EH (cell line): ENCODE measurements around the gene TH.

Experiments used
- DNase-seq: peaks from one replicate; pipeline ENCODE4 v3.0.0-alpha.2; 2015; ENCODE audit warnings: low read depth

The TH gene

GRCh38 chr11:2159536-2160413, 11.8 kb downstream of the TH start:
- no peak for DNase-seq

GRCh38 chr11:2158966-2159365, 12.6 kb downstream of the TH start:
- DNase-seq = no peak

- DNase-seq = no peak
Measured at GRCh38 chr11:2158296-2158737, 13.3 kb downstream of the TH start.

GRCh38 chr11:2157294-2158040, 14.1 kb downstream of the TH start:
- no peak for DNase-seq

- peak; percentile 67 for DNase-seq
Measured at GRCh38 chr11:2156416-2157182, 15.0 kb downstream of the TH start.

- no peak for DNase-seq
Measured at GRCh38 chr11:2155511-2155910, 16.1 kb downstream of the TH start.

GRCh38 chr11:2154889-2155288, 16.7 kb downstream of the TH start:
- no peak for DNase-seq

GRCh38 chr11:2154195-2154585, 17.4 kb downstream of the TH start:
- no peak for DNase-seq

- DNase-seq = no peak
Measured at GRCh38 chr11:2153581-2154194, 17.9 kb downstream of the TH start.

GRCh38 chr11:2151500-2152257, 19.9 kb downstream of the TH start:
- DNase-seq = peak; percentile 71

GRCh38 chr11:2149864-2150847, 21.5 kb downstream of the TH start:
- peak; percentile 56 for DNase-seq

GRCh38 chr11:2149460-2149859, 22.2 kb downstream of the TH start:
- DNase-seq = no peak

- DNase-seq = no peak
Measured at GRCh38 chr11:2148595-2148994, 23.0 kb downstream of the TH start.

- no peak for DNase-seq
Measured at GRCh38 chr11:2147391-2147790, 24.2 kb downstream of the TH start.

GRCh38 chr11:2146051-2146450, 25.6 kb downstream of the TH start:
- DNase-seq = no peak

GRCh38 chr11:2144544-2145248, 26.9 kb downstream of the TH start:
- DNase-seq = no peak

- no peak for DNase-seq
Measured at GRCh38 chr11:2143799-2144543, 27.6 kb downstream of the TH start.

- no peak for DNase-seq
Measured at GRCh38 chr11:2143477-2143798, 28.2 kb downstream of the TH start.

- peak; percentile 59 for DNase-seq
Measured at GRCh38 chr11:2142762-2143202, 28.8 kb downstream of the TH start.
